ENCODE results near the gene SCYL1. TPM values are rescaled to one million over a fixed set of nuclear protein-coding genes. Genes with fewer than 3 reads are reported as not detected.

SCYL1 gene
- total and polyA plus RNA-seq, 2 experiments from 2014 or later = 83.9 to 167 TPM

DNA sequence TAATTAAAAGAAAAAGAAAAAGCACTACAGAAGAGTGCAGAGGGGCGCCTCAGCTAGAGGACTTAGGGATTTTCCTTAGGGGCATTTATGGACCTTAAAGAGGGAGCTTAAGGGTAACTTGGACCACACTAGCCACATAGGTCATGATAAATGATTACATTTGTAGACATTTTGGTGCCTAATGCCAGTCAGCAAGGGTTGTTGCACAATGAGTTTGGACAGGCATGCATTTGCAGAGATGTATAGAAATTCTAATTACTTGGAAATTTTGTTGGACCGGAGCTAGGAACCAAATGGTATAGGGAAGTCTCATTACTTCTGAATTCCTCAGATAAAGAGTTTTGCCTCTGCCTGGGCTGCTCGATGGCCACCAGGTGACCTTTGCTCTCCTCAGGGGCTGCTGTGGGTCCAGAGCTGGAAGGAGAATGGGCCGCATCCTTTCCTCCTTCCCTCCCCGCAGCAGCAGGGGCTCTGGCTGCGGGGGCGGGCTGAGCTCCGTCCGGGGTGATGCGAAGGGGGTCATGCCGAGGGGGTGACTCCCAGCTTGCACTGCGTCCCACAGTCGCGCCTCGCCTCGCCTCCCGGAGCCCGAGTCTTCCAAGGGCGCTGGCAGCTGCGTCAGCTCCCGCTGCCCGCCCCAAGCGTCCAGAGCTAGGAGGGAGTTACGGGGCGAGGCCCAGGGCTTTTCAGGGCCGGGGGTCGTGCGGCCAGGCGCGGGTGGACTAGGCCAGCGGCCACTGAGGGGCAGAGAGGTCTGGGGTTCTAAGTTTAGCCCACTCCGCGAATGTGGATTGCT, 46.3 kb upstream of the SCYL1 start:
- Histone ChIP-seq H3K4me1 (ENCODE audit: insufficient read depth) (peaks cover 39% of the 10 kb centered on the region), H3K36me3 (replicated peaks; ENCODE audit: insufficient read depth, low read depth) (no peaks in the 10 kb centered on the region), H3K79me2 (peaks cover 72% of the 10 kb centered on the region), H3K9me3 (ENCODE audit: low read depth) (no peaks in the 10 kb centered on the region), H3K9me2 (replicated peaks; ENCODE audit: insufficient read depth) (no peaks in the 10 kb centered on the region), H2AFZ (no peak overlapping the region), H3K27ac (peak overlapping the region; percentile 99), H3K4me2 (peak overlapping the region; percentile 94), H4K20me1 (ENCODE audit: insufficient read depth, poor library complexity, severe bottlenecking) (no peaks in the 10 kb centered on the region), H3K27me3 (no peaks in the 10 kb centered on the region), H3K4me3 (no peak overlapping the region)
- peak; percentile 48 for DNase-seq (ENCODE audit: low spot score)
- TF ChIP-seq, protein P1, sequence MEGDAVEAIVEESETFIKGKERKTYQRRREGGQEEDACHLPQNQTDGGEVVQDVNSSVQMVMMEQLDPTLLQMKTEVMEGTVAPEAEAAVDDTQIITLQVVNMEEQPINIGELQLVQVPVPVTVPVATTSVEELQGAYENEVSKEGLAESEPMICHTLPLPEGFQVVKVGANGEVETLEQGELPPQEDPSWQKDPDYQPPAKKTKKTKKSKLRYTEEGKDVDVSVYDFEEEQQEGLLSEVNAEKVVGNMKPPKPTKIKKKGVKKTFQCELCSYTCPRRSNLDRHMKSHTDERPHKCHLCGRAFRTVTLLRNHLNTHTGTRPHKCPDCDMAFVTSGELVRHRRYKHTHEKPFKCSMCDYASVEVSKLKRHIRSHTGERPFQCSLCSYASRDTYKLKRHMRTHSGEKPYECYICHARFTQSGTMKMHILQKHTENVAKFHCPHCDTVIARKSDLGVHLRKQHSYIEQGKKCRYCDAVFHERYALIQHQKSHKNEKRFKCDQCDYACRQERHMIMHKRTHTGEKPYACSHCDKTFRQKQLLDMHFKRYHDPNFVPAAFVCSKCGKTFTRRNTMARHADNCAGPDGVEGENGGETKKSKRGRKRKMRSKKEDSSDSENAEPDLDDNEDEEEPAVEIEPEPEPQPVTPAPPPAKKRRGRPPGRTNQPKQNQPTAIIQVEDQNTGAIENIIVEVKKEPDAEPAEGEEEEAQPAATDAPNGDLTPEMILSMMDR (IDR thresholded peaks at IDR 0.05; ENCODE audit: poor library complexity) = no peak
- no peak for TF ChIP-seq EZH2 (IDR thresholded peaks at IDR 0.05; ENCODE audit: borderline replicate concordance)
- no peak for TF ChIP-seq EZH2phosphoT487 (IDR thresholded peaks at IDR 0.05; ENCODE audit: low read depth, severe bottlenecking, unreplicated experiment)
- 69% methylated on average over 32 of the region's 33 CpGs for WGBS (ENCODE audit: low lambda C conversion rate, missing lambda C conversion rate)

DNA sequence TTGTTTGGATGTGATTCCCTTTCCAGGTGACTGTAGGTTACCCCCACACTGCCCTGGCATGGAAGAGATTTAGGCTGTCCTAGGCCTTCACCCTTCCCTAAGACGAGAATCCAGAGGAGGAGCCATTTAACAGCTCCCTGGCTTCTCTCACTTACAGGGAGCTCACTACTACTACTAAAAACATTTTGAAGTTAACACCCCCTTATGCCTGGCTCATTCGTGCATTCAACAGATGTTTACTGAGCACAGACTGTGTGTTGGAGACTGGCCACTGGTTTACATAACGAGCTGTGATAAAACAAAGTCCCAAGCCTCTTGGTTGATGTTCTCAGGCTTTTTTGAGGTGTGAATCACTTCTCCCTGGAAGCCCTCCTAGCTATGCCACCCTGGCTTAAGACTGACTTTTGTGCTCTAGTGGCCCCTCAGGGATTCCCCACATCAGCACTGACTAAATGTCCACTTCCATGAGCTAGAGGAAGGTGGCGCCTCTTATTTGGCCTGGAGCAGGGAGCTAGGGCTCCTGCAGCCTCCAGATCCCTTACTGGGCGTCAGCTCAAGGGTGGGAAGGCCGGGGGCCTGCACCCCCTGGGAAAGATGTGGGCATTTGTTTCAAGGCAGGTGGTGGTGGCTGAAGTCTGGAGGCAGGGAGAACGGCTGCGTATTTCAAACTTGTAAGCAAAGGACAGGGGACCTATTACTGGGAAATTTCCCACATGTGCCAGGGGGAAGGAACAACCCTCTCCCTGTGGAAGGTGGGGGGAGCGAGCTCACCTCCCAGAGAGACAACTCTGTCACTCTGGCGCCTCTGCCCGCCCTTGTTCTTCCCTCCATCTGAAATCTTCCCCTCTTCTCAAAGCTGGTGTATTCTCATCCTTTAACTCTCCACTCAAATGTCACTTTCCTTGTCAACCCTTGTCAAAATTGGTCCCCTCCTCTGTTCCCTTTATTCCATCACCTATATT, 45.4 kb upstream of the SCYL1 start:
- DNase-seq (ENCODE audit: low spot score) = peak; percentile 71
- Histone ChIP-seq H3K79me2 (peaks cover 66% of the 10 kb centered on the region), H3K4me3 (no peak overlapping the region), H3K4me2 (peak overlapping the region; percentile 94), H3K4me1 (ENCODE audit: insufficient read depth) (peaks cover 39% of the 10 kb centered on the region), H3K9me2 (replicated peaks; ENCODE audit: insufficient read depth) (no peaks in the 10 kb centered on the region), H3K27ac (peak overlapping the region; percentile 99), H4K20me1 (ENCODE audit: insufficient read depth, poor library complexity, severe bottlenecking) (no peaks in the 10 kb centered on the region), H3K9me3 (ENCODE audit: low read depth) (no peaks in the 10 kb centered on the region), H3K27me3 (no peaks in the 10 kb centered on the region), H3K36me3 (replicated peaks; ENCODE audit: insufficient read depth, low read depth) (no peaks in the 10 kb centered on the region), H2AFZ (no peak overlapping the region)
- TF ChIP-seq EZH2phosphoT487 (IDR thresholded peaks at IDR 0.05; ENCODE audit: low read depth, severe bottlenecking, unreplicated experiment) = no peak
- TF ChIP-seq, protein P1 (IDR thresholded peaks at IDR 0.05; ENCODE audit: poor library complexity) = peak; percentile 33
- 60% methylated on average over 11 of the region's 11 CpGs for WGBS (ENCODE audit: low lambda C conversion rate, missing lambda C conversion rate)

GRCh38 chr11:65482306-65482850, 42.5 kb upstream of the SCYL1 start:
- H4K20me1 ChIP-seq (ENCODE audit: insufficient read depth, poor library complexity, severe bottlenecking) = no peaks in the 10 kb centered on the region
- H3K79me2 ChIP-seq = peaks cover 55% of the 10 kb centered on the region
- no peak for TF ChIP-seq EZH2phosphoT487 (IDR thresholded peaks at IDR 0.05; ENCODE audit: low read depth, severe bottlenecking, unreplicated experiment)
- TF ChIP-seq EZH2 (IDR thresholded peaks at IDR 0.05; ENCODE audit: borderline replicate concordance) = no peak
- TF ChIP-seq, protein P1 (IDR thresholded peaks at IDR 0.05; ENCODE audit: poor library complexity) = no peak
- no peak overlapping the region for H2AFZ ChIP-seq
- no peak overlapping the region for H3K4me3 ChIP-seq
- H3K4me2 ChIP-seq = no peak overlapping the region
- peaks cover 60% of the 10 kb centered on the region for H3K4me1 ChIP-seq (ENCODE audit: insufficient read depth)
- no peaks in the 10 kb centered on the region for H3K9me3 ChIP-seq (ENCODE audit: low read depth)
- H3K9me2 ChIP-seq (replicated peaks; ENCODE audit: insufficient read depth) = no peaks in the 10 kb centered on the region
- H3K27me3 ChIP-seq = no peaks in the 10 kb centered on the region
- H3K36me3 ChIP-seq (replicated peaks; ENCODE audit: insufficient read depth, low read depth) = no peaks in the 10 kb centered on the region
- H3K27ac ChIP-seq = no peak overlapping the region
- 98% methylated on average over 2 of the region's 2 CpGs for WGBS (ENCODE audit: low lambda C conversion rate, missing lambda C conversion rate)
- DNase-seq (ENCODE audit: low spot score) = no peak

All from hepatocyte (in vitro differentiated cells).